ES-I3 (cell line): ENCODE data around the gene ATF2.
"Not testable (repeated sequence)": the region's sequence is repeated elsewhere in the genome, so short reads cannot be mapped to it uniquely, and the experiment has no call there.

ENCODE experiments used
- H3K36me3 ChIP-seq: 2 replicates; pipeline ENCODE4 v1.6.1; 2013; ENCODE audit warnings: mild to moderate bottlenecking, low read length, control low read depth, moderate library complexity; ENCODE audit not compliant: insufficient read depth
- H3K4me1 ChIP-seq: 2 replicates; pipeline ENCODE4 v1.6.1; 2013; ENCODE audit warnings: mild to moderate bottlenecking, control low read depth, low read length; ENCODE audit not compliant: insufficient read depth
- H3K9ac ChIP-seq: 2 replicates; pipeline ENCODE4 v1.6.1; 2013; ENCODE audit warnings: low read depth, mild to moderate bottlenecking, low read length, moderate library complexity
- H3K9me3 ChIP-seq: 2 replicates; pipeline ENCODE4 v1.6.1; 2013; ENCODE audit warnings: mild to moderate bottlenecking, low read length, moderate library complexity; ENCODE audit not compliant: control insufficient read depth, insufficient read depth

The ATF2 gene

GRCh38 chr2:175143678-175144077, 24.3 kb downstream of the ATF2 start:
- Histone ChIP-seq H3K4me1 (no peaks in the 10 kb centered on the region), H3K9me3 (no peaks in the 10 kb centered on the region), H3K36me3 (no peaks in the 10 kb centered on the region)

DNA sequence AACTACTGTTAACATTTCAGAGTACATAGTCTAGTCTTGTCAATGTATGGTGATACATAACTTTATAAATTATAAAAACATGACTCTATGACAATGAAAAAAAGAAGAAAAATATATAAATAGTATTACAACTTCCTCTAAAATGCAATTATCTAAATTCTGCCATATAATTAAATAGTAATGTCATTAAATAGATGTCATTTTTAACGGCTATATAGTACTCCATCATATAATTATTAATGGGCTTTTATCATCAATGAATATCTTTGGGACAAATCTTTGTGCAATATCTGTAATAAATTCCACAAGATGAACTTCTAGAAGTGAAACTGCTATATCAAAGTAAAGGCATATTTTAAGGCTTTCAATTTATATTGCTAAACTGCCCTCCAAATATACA, 24.8 kb downstream of the ATF2 start:
- H3K9me3 ChIP-seq: no peaks in the 10 kb centered on the region
- no peak overlapping the region for H3K9ac ChIP-seq
- H3K4me1 ChIP-seq: no peaks in the 10 kb centered on the region
- H3K36me3 ChIP-seq: no peaks in the 10 kb centered on the region

More at GRCh38 chr2:175143678-175144077, 24.3 kb downstream of the ATF2 start:
- H3K9ac ChIP-seq: no peak overlapping the region

DNA sequence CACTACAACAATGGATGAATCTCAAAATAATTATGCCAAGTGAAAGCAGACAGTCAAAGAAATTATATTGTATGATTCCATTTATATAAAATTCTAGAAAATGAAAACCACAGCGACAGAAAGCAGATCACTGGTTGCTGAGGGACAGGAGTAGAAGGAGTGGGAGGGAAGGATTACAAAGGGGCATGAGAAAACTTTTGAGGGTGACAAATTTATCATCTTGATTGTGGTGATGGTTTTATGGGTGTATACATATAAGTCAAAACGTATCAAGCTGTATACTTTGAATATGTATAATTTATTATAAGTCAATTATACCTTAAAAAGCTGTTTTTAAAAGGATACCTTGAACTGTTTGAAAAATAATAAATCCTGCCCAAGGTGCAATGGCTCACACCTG, 27.7 kb downstream of the ATF2 start:
- H3K9me3 ChIP-seq: no peaks in the 10 kb centered on the region
- H3K36me3 ChIP-seq: no peaks in the 10 kb centered on the region
- peaks cover 14% of the 10 kb centered on the region for H3K4me1 ChIP-seq
- H3K9ac ChIP-seq: no peak overlapping the region

DNA sequence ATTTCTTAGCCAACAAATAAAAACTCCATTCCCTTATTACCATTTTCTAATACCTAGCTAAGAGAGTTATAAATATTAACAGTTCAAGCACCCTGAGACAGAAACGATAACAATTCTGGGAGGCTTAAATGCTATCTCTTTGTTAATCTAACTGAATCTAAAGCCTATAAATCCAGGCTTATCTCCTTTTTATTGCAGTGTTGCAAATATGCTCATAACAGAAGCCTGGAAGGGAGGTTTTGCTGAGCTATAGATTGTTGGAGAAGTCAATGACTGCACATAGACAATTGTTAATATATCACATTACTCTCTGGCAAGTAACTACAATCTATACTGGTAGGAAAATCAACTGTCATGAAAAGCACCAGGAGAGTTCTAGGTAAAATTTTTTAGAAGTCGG, 30.2 kb downstream of the ATF2 start:
- H3K36me3 ChIP-seq: no peaks in the 10 kb centered on the region
- peaks cover 17% of the 10 kb centered on the region for H3K4me1 ChIP-seq
- H3K9ac ChIP-seq: no peak overlapping the region
- H3K9me3 ChIP-seq: no peaks in the 10 kb centered on the region

DNA sequence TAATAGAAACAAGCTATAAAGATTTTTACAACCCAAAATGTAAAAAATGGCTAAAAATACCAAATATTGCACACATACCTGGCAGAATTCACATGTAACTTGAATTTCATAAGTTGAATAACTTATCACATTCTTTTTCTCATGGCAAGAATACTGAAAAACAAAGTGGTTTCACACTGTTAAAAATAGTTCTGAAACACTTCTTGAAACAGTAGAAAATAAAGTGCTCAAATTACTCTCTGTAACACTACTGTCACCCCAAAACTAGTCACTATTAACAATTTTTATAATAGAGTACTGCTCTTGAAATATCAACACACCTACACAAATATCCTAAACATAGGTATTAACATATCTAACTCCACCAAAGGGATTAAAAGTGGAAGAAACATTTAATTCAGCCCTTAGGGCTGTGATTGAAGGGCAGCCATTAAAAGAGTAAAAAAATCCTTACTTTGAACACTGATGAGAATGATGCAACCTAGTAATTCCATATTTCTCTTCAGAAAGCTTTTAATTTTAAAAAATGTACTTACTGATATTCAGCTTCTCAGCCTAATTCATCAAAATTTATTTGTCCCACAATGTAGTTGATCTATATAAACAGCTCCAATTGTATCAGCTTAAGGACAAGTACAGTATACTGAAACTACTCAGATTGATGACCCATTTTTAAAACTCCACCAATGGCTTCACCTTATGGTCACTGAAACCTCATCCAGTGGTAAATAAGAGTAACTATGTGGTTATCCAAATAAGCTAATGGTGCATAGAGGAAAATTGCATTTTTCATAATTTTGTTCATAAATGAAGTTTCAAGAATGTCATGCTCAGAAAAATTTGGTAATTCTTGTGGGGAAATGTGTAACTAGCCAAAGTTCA, 31.4 kb downstream of the ATF2 start:
- Histone ChIP-seq H3K9me3 (no peaks in the 10 kb centered on the region), H3K36me3 (no peaks in the 10 kb centered on the region), H3K4me1 (peaks cover 17% of the 10 kb centered on the region), H3K9ac (no peak overlapping the region; the same call in 1 of the 2 replicates)

DNA sequence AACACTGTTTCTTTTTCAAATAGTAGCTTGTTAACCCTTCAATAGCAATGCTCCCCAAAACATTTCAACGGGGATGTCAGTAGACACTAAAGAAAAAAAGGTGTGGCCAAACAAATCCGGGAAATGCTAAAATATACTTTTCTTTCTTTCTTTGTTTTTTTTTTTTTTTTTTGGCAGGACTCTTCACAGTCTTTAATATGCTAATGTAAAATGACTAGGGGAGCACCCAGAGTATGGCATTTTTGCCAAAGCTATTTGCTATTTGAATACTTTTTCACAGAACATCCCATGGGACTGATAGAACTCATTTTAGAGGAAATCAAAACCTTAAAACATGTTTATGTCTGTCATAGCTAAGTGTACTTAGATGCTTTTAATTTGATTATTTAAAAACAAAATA, 32.1 kb downstream of the ATF2 start:
- no peaks in the 10 kb centered on the region for H3K36me3 ChIP-seq
- no peaks in the 10 kb centered on the region for H3K9me3 ChIP-seq
- H3K4me1 ChIP-seq: peaks cover 17% of the 10 kb centered on the region
- no peak overlapping the region for H3K9ac ChIP-seq

GRCh38 chr2:175135177-175135576, 32.8 kb downstream of the ATF2 start:
- peaks cover 17% of the 10 kb centered on the region for H3K4me1 ChIP-seq
- H3K9ac ChIP-seq: no peak overlapping the region
- no peaks in the 10 kb centered on the region for H3K9me3 ChIP-seq
- H3K36me3 ChIP-seq: no peaks in the 10 kb centered on the region

GRCh38 chr2:175131252-175131651, 36.8 kb downstream of the ATF2 start:
- no peaks in the 10 kb centered on the region for H3K9me3 ChIP-seq
- peaks cover 9% of the 10 kb centered on the region for H3K4me1 ChIP-seq
- H3K9ac ChIP-seq: no peak overlapping the region
- no peaks in the 10 kb centered on the region for H3K36me3 ChIP-seq

- H3K36me3 ChIP-seq: no peaks in the 10 kb centered on the region
Measured at GRCh38 chr2:175126661-175127060, 41.3 kb downstream of the ATF2 start.

DNA sequence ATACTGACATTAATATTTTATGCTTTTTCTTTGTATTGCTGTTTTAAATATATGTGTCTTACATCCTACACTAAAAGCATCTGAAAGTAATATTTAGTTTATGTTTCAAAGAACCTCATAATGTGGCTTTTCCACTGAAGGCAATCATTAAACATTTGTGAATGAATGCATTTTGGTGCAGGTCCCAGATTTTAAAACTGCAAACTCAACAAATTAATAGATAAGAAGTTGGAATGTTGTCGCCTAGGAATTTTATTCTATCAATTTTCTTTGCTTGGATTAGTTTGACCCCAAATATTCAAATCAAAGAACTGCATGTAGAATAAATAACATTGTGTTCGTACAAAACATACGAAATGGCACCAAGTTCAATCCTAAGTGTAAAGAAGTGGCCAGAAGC, 44.7 kb downstream of the ATF2 start:
- no peaks in the 10 kb centered on the region for H3K36me3 ChIP-seq
- H3K9me3 ChIP-seq: no peaks in the 10 kb centered on the region
- H3K4me1 ChIP-seq: no peaks in the 10 kb centered on the region
- no peak overlapping the region for H3K9ac ChIP-seq

More at GRCh38 chr2:175126661-175127060, 41.3 kb downstream of the ATF2 start:
- H3K9me3 ChIP-seq: no peaks in the 10 kb centered on the region
- no peaks in the 10 kb centered on the region for H3K4me1 ChIP-seq
- no peak overlapping the region for H3K9ac ChIP-seq

DNA sequence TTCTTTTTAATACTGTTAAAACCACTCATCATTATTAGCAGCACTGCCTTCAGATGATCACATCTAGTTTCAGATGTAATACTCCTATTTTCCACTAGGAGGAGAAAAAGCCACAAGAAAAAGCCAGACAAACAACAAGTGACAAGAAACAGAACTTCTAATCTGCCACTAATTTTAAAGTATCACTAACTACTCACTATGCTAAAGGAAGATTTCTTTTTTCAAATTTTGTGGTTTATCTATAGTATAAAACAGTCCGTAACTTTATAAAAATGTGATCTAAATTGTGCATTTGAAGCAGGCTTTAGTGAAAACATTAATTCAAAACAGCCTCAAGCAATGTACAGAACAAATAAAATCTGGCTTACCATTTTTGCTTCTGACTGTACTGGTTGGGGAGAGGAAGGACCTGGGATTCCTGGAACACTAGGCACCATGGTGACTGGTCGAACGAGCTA, 56.8 kb downstream of the ATF2 start:
- Histone ChIP-seq H3K9ac (no peak overlapping the region), H3K4me1 (no peaks in the 10 kb centered on the region), H3K9me3 (no peaks in the 10 kb centered on the region; the same call in 1 of the 2 replicates), H3K36me3 (peaks cover 9% of the 10 kb centered on the region)

DNA sequence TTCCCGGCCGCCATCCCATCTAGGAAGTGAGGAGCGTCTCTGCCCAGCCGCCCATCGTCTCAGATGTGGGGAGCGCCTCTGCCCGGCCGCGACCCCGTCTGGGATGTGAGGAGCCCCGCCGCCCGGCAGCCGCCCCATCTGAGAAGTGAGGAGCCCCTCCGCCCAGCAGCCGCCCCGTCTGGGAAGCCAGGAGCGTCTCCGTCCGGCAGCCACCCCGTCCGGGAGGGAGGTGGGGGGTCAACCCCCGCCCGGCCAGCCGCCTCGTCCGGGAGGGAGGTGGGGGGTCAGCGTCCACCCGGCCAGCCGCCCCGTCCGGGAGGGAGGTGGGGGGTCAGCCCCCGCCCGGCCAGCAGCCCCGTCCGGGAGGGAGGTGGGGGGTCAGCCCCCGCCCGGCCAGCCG, 59.9 kb downstream of the ATF2 start:
- not testable (repeated sequence) for H3K4me1 ChIP-seq, H3K9ac ChIP-seq, H3K9me3 ChIP-seq
- peaks cover 12% of the 10 kb centered on the region for H3K36me3 ChIP-seq

DNA sequence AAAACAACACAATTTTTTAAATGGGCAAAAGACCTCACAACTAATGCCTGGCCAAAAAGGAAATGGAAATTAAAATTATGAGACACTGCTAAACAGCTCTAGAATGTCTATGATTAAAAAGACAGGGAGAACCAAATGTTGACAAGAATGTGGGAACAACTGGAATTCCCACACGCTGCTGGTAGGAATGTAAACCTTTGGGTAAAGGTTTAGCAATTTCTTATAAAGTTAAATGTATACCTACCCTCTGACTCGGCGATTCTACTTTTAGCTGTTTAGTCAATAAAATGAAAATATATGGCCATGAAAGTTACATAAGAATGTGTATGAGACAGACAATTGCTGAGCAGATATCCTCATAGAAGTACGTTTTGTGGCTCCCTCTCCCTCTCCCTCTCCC, 60.9 kb downstream of the ATF2 start:
- no peaks in the 10 kb centered on the region for H3K4me1 ChIP-seq
- H3K36me3 ChIP-seq: peaks cover 16% of the 10 kb centered on the region
- no peak overlapping the region for H3K9ac ChIP-seq
- no peaks in the 10 kb centered on the region; the same call in 1 of the 2 replicates for H3K9me3 ChIP-seq

DNA sequence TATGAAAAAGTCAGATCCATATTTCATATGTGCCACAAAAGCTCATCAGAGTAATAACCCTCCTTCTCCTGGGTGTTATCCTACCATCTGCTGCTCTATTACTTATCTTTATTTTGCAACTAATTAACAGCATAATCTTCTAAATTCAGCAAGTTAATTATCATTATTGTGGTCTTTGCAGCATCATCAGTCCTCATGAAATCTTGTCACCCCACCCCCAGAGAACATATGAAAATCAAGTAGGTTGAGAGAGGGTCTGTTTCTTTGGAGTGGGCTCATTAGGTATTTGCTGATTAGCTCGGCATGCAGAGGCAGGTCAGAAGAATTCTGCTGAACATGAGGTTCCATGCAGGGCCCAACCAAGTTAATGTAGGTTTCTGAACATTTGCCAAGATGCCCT, 64.8 kb downstream of the ATF2 start:
- Histone ChIP-seq H3K9ac (no peak overlapping the region), H3K36me3 (peaks cover 13% of the 10 kb centered on the region; the same call in 1 of the 2 replicates), H3K9me3 (no peaks in the 10 kb centered on the region; the same call in 1 of the 2 replicates), H3K4me1 (no peaks in the 10 kb centered on the region)

GRCh38 chr2:175101514-175101913, 66.5 kb downstream of the ATF2 start:
- no peaks in the 10 kb centered on the region for H3K4me1 ChIP-seq
- no peaks in the 10 kb centered on the region; the same call in 1 of the 2 replicates for H3K9me3 ChIP-seq
- no peak overlapping the region for H3K9ac ChIP-seq
- peaks cover 12% of the 10 kb centered on the region; the same call in 1 of the 2 replicates for H3K36me3 ChIP-seq
